HepG2 (cell line): Measurements from ENCODE around the gene NAMPT. TPM values are rescaled to one million over a fixed set of nuclear protein-coding genes. Genes with fewer than 3 reads are reported as not detected.

ENCODE experiments used
- CREB3 ChIP-seq: sonication (generic); formaldehyde crosslinking; IDR thresholded peaks from 2 replicates; pipeline ENCODE4 v1.5.0; 2020; ENCODE audit warnings: missing genetic modification reagents
- ESRRA ChIP-seq: sonication (generic); formaldehyde crosslinking; IDR thresholded peaks from 2 replicates; pipeline ENCODE4 v1.5.1; 2020; ENCODE audit warnings: mild to moderate bottlenecking, low read depth, missing genetic modification reagents
- FOXM1 ChIP-seq: sonication (generic); formaldehyde crosslinking; IDR thresholded peaks from 2 replicates; pipeline ENCODE4 v1.5.0; 2020; ENCODE audit warnings: missing genetic modification reagents
- HIVEP1 ChIP-seq: sonication (generic); formaldehyde crosslinking; IDR thresholded peaks from 2 replicates; pipeline ENCODE4 v1.4.0; 2020; ENCODE audit warnings: mild to moderate bottlenecking, missing genetic modification reagents
- HMGA1 ChIP-seq: sonication (generic); formaldehyde crosslinking; conservative IDR thresholded peaks from 2 replicates; pipeline ENCODE4 v1.4.0; 2020; ENCODE audit warnings: missing genetic modification reagents
- IRF2 ChIP-seq: IDR thresholded peaks from 2 replicates; pipeline ENCODE4 v1.6.1; 2018; ENCODE audit warnings: missing genetic modification reagents, missing compliant biosample characterization
- NR2F6 ChIP-seq, 2 experiments: IDR thresholded peaks; 2 replicates each; pipeline ENCODE4 v1.6.1; 2016; ENCODE audit warnings: antibody characterized with exemption in 1 of 2, mild to moderate bottlenecking in 1 of 2
- PAX8 ChIP-seq: sonication (generic); formaldehyde crosslinking; IDR thresholded peaks from 2 replicates; pipeline ENCODE4 v1.8.0; 2022; ENCODE audit warnings: mild to moderate bottlenecking, missing genetic modification reagents, borderline replicate concordance
- PCBP1 ChIP-seq: fragments of 200-400 bp; formaldehyde crosslinking; IDR thresholded peaks from 2 replicates; pipeline ENCODE4 v1.6.1; 2017; ENCODE audit warnings: mild to moderate bottlenecking, low read depth, low read length, borderline replicate concordance
- SOX13 ChIP-seq, 3 experiments: fragments of 450-650 bp in 1 of 3; sonication (generic) in 1 of 3; formaldehyde crosslinking in 1 of 3; IDR thresholded peaks in 2 of 3; conservative IDR thresholded peaks in 1 of 3; 2 replicates each; pipeline versions ENCODE4 v1.5.0 to v1.6.1; 2016 to 2020; ENCODE audit warnings: antibody characterized with exemption in 1 of 3, mild to moderate bottlenecking in 1 of 3, missing compliant biosample characterization in 1 of 3, missing genetic modification reagents in 1 of 3, moderate library complexity in 1 of 3
- THRA ChIP-seq: sonication (generic); formaldehyde crosslinking; IDR thresholded peaks from 2 replicates; pipeline ENCODE4 v1.4.0; 2020; ENCODE audit warnings: missing genetic modification reagents, borderline replicate concordance
- ZFP37 ChIP-seq: sonication (generic); formaldehyde crosslinking; IDR thresholded peaks from 2 replicates; pipeline ENCODE4 v1.4.0; 2020; ENCODE audit warnings: missing genetic modification reagents, borderline replicate concordance
- ZNF10 ChIP-seq: sonication (generic); formaldehyde crosslinking; IDR thresholded peaks from 2 replicates; pipeline ENCODE4 v1.4.0; 2020; ENCODE audit warnings: mild to moderate bottlenecking, low read depth, missing genetic modification reagents, borderline replicate concordance
- ZNF124 ChIP-seq: sonication (generic); formaldehyde crosslinking; IDR thresholded peaks from 2 replicates; pipeline ENCODE4 v1.4.0; 2020; ENCODE audit warnings: missing genetic modification reagents
- ZNF414 ChIP-seq: sonication (generic); formaldehyde crosslinking; IDR thresholded peaks from 2 replicates; pipeline ENCODE4 v1.5.0; 2020; ENCODE audit warnings: missing genetic modification reagents
- ZNF530 ChIP-seq: sonication (generic); formaldehyde crosslinking; IDR thresholded peaks from 2 replicates; pipeline ENCODE4 v1.5.0; 2020; ENCODE audit warnings: low read depth, mild to moderate bottlenecking, missing genetic modification reagents
- ZNF570 ChIP-seq: sonication (generic); formaldehyde crosslinking; IDR thresholded peaks from 2 replicates; pipeline ENCODE4 v1.4.0; 2020; ENCODE audit warnings: mild to moderate bottlenecking, missing genetic modification reagents, borderline replicate concordance
- polyA plus RNA-seq, 8 experiments: library from polyadenylated mRNA; depleted of rRNA in 3 of 8; stranded (reverse) in 7 of 8; unstranded in 1 of 8; fragments of >200 nt; fragmentation: Illumina TruSeq in 4 of 8; extraction: Trizol in 4 of 8; gene quantifications; 2 replicates each; pipeline versions ENCODE4 v1.2.1 to v1.2.3, GENCODE V29; 2011 to 2016; ENCODE audit warnings: low read depth in 4 of 8, missing spikeins in 1 of 8, mixed read lengths in 1 of 8; ENCODE audit not compliant: insufficient read depth in 1 of 8
- total RNA-seq, 5 experiments: library from RNA; depleted of rRNA; stranded (reverse); fragments of >200 nt; fragmentation: Illumina TruSeq; extraction: Trizol; gene quantifications; 2 replicates each; pipeline ENCODE4 v1.2.3, GENCODE V29; 2016; ENCODE audit warnings: low read depth in 1 of 5
- TF ChIP-seq, protein P1 (sequence below): sonication (generic); formaldehyde crosslinking; IDR thresholded peaks from 2 replicates; pipeline ENCODE4 v1.5.1; 2020; ENCODE audit warnings: missing genetic modification reagents, mild to moderate bottlenecking, borderline replicate concordance

NAMPT gene
- total and polyA plus RNA-seq, 2 of the 13 experiments (the other 11 are each of a cell fraction or from before 2014, with no cell fraction given), result 15.8 to 67.7 TPM

- peak; percentile 85; the same call in 1 of the 2 replicates for TF ChIP-seq IRF2
- TF ChIP-seq THRA (CRISPR knock-in tag), result no peak
- TF ChIP-seq FOXM1 (CRISPR knock-in tag), result no peak
- peak; percentile 95 for TF ChIP-seq HIVEP1
- TF ChIP-seq CREB3 (CRISPR knock-in tag), result no peak
- TF ChIP-seq ZNF10 (CRISPR knock-in tag), result no peak
- no peak for TF ChIP-seq PAX8
- TF ChIP-seq PCBP1, result peak; percentile 63; the same call in 1 of the 2 replicates
- TF ChIP-seq ZFP37 (CRISPR knock-in tag), result 0 out of 2 replicates have a peak, but pooled peaks have one; percentile 44
- peak; percentile 74 for TF ChIP-seq ZNF414 (CRISPR knock-in tag)
- TF ChIP-seq, protein P1, sequence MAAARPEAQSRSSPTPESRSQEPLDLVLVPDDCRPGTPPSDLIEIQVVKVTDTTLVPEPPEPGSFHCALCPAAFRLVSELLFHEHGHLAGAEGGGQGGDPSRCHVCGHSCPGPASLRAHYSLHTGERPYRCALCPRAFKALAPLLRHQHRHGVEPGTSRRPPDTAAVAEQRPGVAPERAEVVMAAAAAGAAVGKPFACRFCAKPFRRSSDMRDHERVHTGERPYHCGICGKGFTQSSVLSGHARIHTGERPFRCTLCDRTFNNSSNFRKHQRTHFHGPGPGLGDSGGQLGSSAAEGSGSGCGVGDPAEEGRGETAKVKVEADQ (CRISPR knock-in tag), result no peak
- TF ChIP-seq ZNF530 (CRISPR knock-in tag), result no peak
- TF ChIP-seq SOX13 (IDR thresholded peaks at IDR 0.05), result 0 out of 2 replicates have a peak, but pooled peaks have one; percentile 22
- TF ChIP-seq SOX13 (CRISPR knock-in tag; conservative IDR thresholded peaks at IDR 0.05 in 1 of 2, IDR thresholded peaks at IDR 0.05 in 1 of 2), result peak in 1 of 2 experiments; percentile 49; a peak in 1 of 4 replicates
- TF ChIP-seq ESRRA (CRISPR knock-in tag), result 0 out of 2 replicates have a peak, but pooled peaks have one; percentile 22
- TF ChIP-seq NR2F6 (IDR thresholded peaks at IDR 0.05), result no peak
- peak; percentile 44; the same call in 1 of the 2 replicates for TF ChIP-seq NR2F6 (CRISPR knock-in tag; IDR thresholded peaks at IDR 0.05)
- TF ChIP-seq HMGA1 (CRISPR knock-in tag), result no peak
- no peak for TF ChIP-seq ZNF570 (CRISPR knock-in tag)
- no peak for TF ChIP-seq ZNF124 (CRISPR knock-in tag)
Measured at GRCh38 chr7:106285051-106285854, 470 bp upstream of the NAMPT start (continued).
